Neural progenitor cell (in vitro differentiated cells): Measurements from ENCODE around the gene TRIM66.

Experiments
- CTCF ChIP-seq: fragments of 200-600 bp; sonication (generic); IDR thresholded peaks from 2 replicates; pipeline ENCODE4 v1.5.1; 2017; ENCODE audit warnings: antibody characterized with exemption, mild to moderate bottlenecking
- EZH2 ChIP-seq: fragments of 200-600 bp; sonication (generic); IDR thresholded peaks from 2 replicates; pipeline ENCODE4 v1.6.1; 2017; ENCODE audit warnings: antibody characterized with exemption, mild to moderate bottlenecking, moderate library complexity
- EZH2phosphoT487 ChIP-seq: fragments of 200-600 bp; sonication (generic); IDR thresholded peaks from 2 replicates; pipeline ENCODE4 v1.6.1; 2017; ENCODE audit warnings: antibody characterized with exemption

GRCh38 chr11:8729837-8730696, 47.6 kb upstream of the TRIM66 start:
- TF ChIP-seq CTCF (no peak), EZH2 (no peak), EZH2phosphoT487 (no peak)
